ENCODE data around the gene NDUFB7.
A peak's percentile ranks its signal among the peaks of the same experiment; 100 is the strongest.

The NDUFB7 gene

GRCh38 chr19:14519245-14519859 lies 52.5 kb downstream of the NDUFB7 start:
- DNase-seq, result no peak

GRCh38 chr19:14517840-14518505 lies 53.9 kb downstream of the NDUFB7 start, which contains the start of gene DNAJB1:
DNAJB1 (minus strand) TSS chr19:14518397; CDS start chr19:14518349, 48 bp downstream.
- DNase-seq, result peak; percentile 42

- DNase-seq, result no peak
Measured at GRCh38 chr19:14517446-14517839, 54.4 kb downstream of the NDUFB7 start.

GRCh38 chr19:14516746-14517438 lies 55.0 kb downstream of the NDUFB7 start:
- DNase-seq, result no peak
